IPS-NIHi7 (cell line): ENCODE data around the gene INTS7.

Experiments
- DNase-seq: peaks from one replicate; pipeline ENCODE4 v3.0.0; 2012; ENCODE audit warnings: mixed read lengths; ENCODE audit errors: extremely low spot score

INTS7 gene

GRCh38 chr1:212035123-212035834 is at the start of gene INTS7, which contains the start of gene DTL:
Gene INTS7, minus strand, starts transcription at chr1:212035557. Its CDS starts 120 bp downstream, at chr1:212035437.
Gene DTL, plus strand, starts transcription at chr1:212035748. Its CDS starts 143 bp downstream, at chr1:212035891.
- peak; percentile 99 for DNase-seq

GRCh38 chr1:212082765-212083406 is 47.5 kb upstream of the INTS7 start:
- DNase-seq, result no peak

- DNase-seq, result no peak
Measured at GRCh38 chr1:212078826-212079225, 43.5 kb upstream of the INTS7 start.

GRCh38 chr1:212077028-212077427 is 41.7 kb upstream of the INTS7 start:
- no peak for DNase-seq

- DNase-seq, result no peak
Measured at GRCh38 chr1:212074856-212075255, 39.5 kb upstream of the INTS7 start.

- no peak for DNase-seq
Measured at GRCh38 chr1:212074313-212074712, 39.0 kb upstream of the INTS7 start.

GRCh38 chr1:212073490-212073889 is 38.1 kb upstream of the INTS7 start:
- DNase-seq, result no peak

GRCh38 chr1:212072047-212072446 is 36.7 kb upstream of the INTS7 start:
- DNase-seq, result no peak

GRCh38 chr1:212070720-212071302 is 35.5 kb upstream of the INTS7 start:
- peak; percentile 23 for DNase-seq

GRCh38 chr1:212067787-212068186 is 32.4 kb upstream of the INTS7 start:
- no peak for DNase-seq

- DNase-seq, result no peak
Measured at GRCh38 chr1:212062832-212063438, 27.6 kb upstream of the INTS7 start.

GRCh38 chr1:212060632-212061472 is 25.5 kb upstream of the INTS7 start:
- no peak for DNase-seq

- DNase-seq, result no peak
Measured at GRCh38 chr1:212055333-212055732, 20.0 kb upstream of the INTS7 start.

GRCh38 chr1:212053993-212054392 is 18.6 kb upstream of the INTS7 start:
- DNase-seq, result no peak

GRCh38 chr1:212045981-212046380 is 10.6 kb upstream of the INTS7 start:
- DNase-seq, result no peak

- DNase-seq, result no peak
Measured at GRCh38 chr1:212044851-212045250, 9.5 kb upstream of the INTS7 start.

- no peak for DNase-seq
Measured at GRCh38 chr1:212042436-212042835, 7.1 kb upstream of the INTS7 start.

GRCh38 chr1:212040629-212041412 is 5.5 kb upstream of the INTS7 start:
- DNase-seq, result no peak

- no peak for DNase-seq
Measured at GRCh38 chr1:212039622-212040021, 4.3 kb upstream of the INTS7 start.

- DNase-seq, result no peak
Measured at GRCh38 chr1:212037900-212038299, 2.5 kb upstream of the INTS7 start.
